HG03571 (cell line): ENCODE results near the gene NIPAL3.

Experiments used
- ATAC-seq: cut with Tn5 transposase; IDR thresholded peaks from one replicate; pipeline ENCODE4 v1.9.1; 2021; ENCODE audit not compliant: unreplicated experiment

NIPAL3 gene

GRCh38 chr1:24415334-24415909, at the start of gene NIPAL3:
Gene NIPAL3 (plus strand): TSS chr1:24415802. CDS start chr1:24419548, 3,746 bp downstream.
- ATAC-seq = peak; percentile 93

- ATAC-seq = no peak
Measured at GRCh38 chr1:24366707-24367106, 48.9 kb upstream of the NIPAL3 start.

DNA sequence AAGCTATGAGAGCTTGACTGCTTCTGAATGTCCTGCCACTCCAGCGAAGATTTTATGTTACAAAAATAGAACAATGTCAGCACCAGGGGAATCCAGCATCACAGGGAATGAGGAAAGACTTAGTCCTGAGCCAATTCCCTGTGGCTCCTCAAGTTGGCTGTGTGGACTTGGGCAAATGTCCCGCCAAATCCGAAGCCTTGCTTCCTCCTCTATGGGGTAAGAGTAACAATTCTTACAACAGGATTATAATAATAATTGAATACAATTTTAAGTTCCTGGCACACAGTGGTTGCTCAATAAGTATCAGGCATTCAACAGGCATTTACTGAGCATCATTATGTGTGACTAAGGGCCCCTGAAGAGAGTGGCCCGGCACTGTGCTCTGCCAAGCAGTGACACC, 46.4 kb upstream of the NIPAL3 start:
- ATAC-seq = no peak

DNA sequence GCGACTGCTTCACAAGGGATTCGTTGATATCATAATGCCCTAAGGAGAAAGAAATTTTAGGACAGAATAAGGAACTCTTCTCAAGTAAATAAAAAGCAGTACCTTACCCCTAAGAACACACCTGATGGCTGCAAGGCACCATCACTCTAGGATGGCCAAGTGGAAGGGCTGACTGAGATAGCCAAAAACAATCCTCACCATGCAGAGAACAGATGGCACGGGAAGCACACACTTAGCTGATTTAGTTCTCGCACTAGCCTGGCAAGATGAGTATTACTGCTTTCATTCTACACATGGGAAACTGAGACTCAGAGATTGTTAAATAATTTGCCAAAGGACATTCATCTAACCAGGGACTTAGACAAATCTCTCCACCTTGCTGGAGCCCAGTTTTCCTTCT, 45.8 kb upstream of the NIPAL3 start:
- no peak for ATAC-seq

- peak; percentile 59 for ATAC-seq
Measured at GRCh38 chr1:24373044-24373443, 42.6 kb upstream of the NIPAL3 start.

GRCh38 chr1:24373710-24374109, 41.9 kb upstream of the NIPAL3 start:
- ATAC-seq = no peak

- ATAC-seq = no peak
Measured at GRCh38 chr1:24374891-24375786, 40.5 kb upstream of the NIPAL3 start.

DNA sequence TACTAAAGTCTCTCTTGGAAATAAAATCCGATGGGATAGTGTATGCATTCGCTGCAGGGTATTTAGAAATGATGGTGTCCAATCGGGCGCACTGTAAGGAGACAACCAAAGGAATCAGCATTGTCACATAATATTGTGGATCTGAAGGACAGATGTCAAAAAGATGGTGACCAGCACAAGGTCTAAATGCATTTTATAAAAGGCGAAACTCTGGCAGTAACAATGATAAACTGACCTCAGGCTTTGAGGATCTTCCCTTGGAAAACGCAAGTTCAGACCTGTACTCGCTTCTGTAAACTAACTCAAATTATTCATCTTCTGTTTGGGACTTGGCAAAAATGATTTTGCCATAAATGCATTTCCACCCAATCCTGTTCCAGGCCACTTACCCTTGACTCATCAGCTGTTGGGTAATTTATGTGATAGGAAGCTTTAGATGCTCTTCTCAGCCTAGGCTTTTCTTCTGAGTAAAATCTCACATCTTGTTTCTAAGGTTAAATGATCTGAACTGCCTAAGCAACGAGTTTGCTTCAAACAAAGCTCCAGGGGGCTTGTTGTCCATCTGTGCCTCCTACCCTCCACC, 35.8 kb upstream of the NIPAL3 start:
- ATAC-seq = no peak

DNA sequence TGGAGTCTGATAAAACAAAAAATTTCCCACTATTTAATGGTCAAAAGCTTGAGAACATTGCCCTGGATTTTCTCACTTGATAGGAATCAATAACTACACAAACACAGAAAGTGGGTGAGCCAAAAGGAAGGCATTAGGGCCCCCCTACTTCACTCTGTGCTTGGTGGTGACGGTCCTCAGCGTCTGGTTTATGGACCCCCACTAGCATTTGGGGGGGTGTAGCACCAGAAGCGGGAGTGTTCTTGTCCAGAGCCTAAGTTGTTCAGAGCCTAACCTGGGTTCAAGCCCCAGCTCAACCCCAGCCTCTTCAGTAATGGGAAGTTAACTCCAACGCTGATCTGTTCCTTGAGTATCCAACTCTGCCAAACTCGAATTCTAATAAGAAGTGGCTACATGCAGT, 35.1 kb upstream of the NIPAL3 start:
- no peak for ATAC-seq

GRCh38 chr1:24381256-24381655, 34.3 kb upstream of the NIPAL3 start:
- ATAC-seq = no peak

DNA sequence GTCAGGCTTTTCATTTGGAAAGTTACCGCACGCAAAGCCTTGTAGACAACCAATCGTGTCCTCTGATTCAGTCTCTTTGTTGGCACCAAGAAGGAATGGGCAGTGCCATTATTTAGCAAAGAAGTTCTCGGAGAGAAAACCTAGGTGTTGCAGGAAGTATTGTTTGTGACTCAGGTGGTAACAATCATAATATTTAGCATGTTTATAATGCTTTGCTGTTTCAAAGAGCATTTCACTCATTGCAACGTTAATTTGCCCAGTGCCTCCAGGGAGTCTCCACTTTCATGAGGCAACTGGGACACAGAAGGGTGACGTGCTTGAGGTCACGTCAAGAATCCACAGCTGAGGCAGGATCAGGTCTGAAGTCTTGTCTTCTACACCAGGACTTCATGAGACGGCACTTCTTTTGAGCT, 33.4 kb upstream of the NIPAL3 start:
- ATAC-seq = no peak

DNA sequence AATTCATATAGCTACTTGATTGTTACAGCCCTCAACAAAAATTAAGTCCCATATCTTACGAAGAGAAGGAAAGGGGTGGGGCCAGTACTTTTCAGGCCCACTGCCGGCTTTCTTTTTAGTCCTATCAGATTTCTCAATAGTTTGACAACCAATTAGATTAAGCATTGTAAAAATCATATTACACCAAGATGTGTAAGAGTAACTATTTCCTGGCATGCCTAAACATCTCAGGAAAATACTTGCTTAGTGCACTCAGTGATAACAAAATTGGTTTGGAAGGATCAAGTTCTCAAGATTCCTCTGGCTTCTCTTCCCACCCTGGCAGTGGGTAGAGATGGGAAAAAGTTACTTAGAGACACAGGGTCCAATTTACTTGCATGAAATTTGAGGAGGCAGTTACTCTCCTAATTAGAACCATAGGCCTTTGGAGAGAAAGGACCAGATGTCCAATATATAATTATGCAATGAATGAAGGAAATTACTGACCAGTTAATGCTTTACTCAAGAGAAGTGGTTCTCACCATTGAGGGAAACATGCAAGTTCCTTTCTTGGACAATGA, 32.1 kb upstream of the NIPAL3 start:
- ATAC-seq = no peak

DNA sequence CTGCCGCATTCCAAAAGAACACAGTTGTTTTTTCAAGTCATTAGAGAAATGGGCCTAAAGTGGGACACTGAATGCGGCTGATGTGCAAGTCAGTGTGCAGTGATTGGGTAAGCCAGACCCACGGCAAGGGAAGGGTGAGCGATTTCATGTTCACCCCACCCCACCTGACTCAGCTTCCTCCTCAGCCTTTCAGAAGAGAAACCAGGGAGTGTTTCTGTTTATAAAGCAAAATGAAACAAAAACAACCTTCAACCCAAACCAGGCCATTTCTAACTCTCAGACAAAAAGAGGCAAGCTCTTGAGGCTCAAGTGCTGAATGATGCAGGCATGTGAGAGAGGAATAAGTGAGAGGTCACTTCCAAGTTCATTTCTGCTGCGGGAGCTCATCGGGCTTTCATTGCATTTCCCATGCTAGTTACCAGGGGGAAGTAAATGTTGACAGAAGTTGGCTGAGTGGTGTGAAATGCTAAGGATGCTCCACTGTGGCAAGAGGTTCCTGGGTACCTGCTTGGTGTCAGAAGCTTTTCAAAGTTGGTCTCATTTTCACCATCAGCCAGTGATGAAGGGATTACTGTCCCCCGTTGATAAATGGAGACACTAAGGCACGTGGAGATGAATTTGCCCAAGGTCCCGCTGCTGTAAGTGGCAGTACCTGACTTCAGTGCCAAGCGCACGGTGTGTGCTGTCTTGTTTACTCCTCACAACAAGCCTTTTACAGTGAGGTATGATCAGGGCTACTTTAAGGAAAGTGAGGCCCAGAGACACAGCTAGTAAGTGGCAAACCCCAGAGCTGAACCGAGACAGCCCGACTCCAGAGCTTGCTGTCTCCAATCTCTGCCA, 31.1 kb upstream of the NIPAL3 start:
- ATAC-seq = no peak

GRCh38 chr1:24385160-24385940, 30.3 kb upstream of the NIPAL3 start:
- ATAC-seq = no peak

- no peak for ATAC-seq
Measured at GRCh38 chr1:24386241-24386640, 29.4 kb upstream of the NIPAL3 start.

GRCh38 chr1:24386931-24387330, 28.7 kb upstream of the NIPAL3 start:
- ATAC-seq = no peak

GRCh38 chr1:24387636-24388175, 27.9 kb upstream of the NIPAL3 start:
- no peak for ATAC-seq

- no peak for ATAC-seq
Measured at GRCh38 chr1:24388331-24388885, 27.2 kb upstream of the NIPAL3 start.

GRCh38 chr1:24389231-24389678, 26.3 kb upstream of the NIPAL3 start:
- ATAC-seq = no peak
